ENCODE results near the gene FAM227B. TPM values are rescaled to one million over a fixed set of nuclear protein-coding genes. Genes with fewer than 3 reads are reported as not detected.
"Not testable (repeated sequence)": the region's sequence is repeated elsewhere in the genome, so short reads cannot be mapped to it uniquely, and the experiment has no call there.

The FAM227B gene
- total RNA-seq, 2 experiments from 2014 or later, result 2.7 to 4.4 TPM

- intact Hi-C loops (cut with DNase I, micrococcal nuclease); H3K27ac Mint-ChIP-seq; H3K4me1 Mint-ChIP-seq; H3K36me3 Mint-ChIP-seq (ENCODE audit: low read depth); POLR2A ChIA-PET; H3K27me3 Mint-ChIP-seq; DNase-seq; H3K4me3 Mint-ChIP-seq; ATAC-seq; CTCF ChIA-PET: not testable (repeated sequence)
- H3K9me3 Mint-ChIP-seq (ENCODE audit: low read depth), result peaks cover 33% of the 10 kb centered on the region
Observed at GRCh38 chr15:49550342-49550741, 70.3 kb downstream of the FAM227B start.

DNA sequence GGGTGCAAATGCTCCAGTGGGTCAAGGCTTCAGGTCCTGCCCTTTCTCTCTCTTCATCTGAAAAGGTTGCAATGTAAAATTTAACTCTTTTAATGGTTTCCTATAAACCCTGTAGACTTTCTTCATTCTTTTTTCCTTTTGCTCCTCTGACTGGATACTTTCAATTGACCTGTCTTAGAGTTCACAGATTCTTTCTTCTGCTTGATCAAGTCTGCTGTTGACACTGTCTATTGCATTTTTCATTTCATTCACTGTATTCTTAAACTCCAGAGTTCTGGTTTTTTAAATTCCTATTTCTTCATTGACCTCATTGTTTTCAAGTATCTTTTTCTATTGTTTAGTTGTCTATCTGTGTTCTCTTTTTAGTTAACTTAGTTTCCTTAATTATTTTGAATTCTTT, 82.1 kb downstream of the FAM227B start:
- Mint-ChIP-seq H3K27ac (no peak overlapping the region), H3K4me1 (no peaks in the 10 kb centered on the region), H3K27me3 (no peaks in the 10 kb centered on the region), H3K9me3 (ENCODE audit: low read depth) (peaks cover 26% of the 10 kb centered on the region), H3K4me3 (no peak overlapping the region), H3K36me3 (ENCODE audit: low read depth) (no peaks in the 10 kb centered on the region)
- DNase-seq, result no peak
- intact Hi-C loops (cut with DNase I, micrococcal nuclease), result no loop called here
- POLR2A ChIA-PET, result no interaction called here
- ATAC-seq, result no peak
- CTCF ChIA-PET, result no interaction called here

DNA sequence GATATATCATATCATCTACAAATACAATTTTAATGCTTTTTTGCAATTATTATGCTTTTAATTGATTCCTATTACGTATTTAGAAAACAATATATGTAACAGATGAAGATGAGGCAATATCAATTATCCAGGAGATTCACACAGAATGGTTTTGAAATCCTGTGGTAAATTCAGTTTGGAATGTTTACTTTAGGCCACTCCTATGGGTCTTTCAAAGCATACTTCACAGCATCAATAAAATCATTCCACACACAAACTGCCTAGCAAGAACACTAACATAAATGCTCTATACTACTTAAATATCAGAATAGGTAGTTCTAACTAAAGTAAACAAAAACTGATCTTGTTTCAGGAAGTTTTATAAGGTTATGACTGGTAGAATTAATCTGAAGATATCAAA, 90.5 kb downstream of the FAM227B start:
- H3K9me3 Mint-ChIP-seq (ENCODE audit: low read depth), result peaks cover 13% of the 10 kb centered on the region

GRCh38 chr15:49528289-49528688, 92.3 kb downstream of the FAM227B start:
- POLR2A ChIA-PET, result no interaction called here
- Mint-ChIP-seq H3K27ac (no peak overlapping the region), H3K36me3 (ENCODE audit: low read depth) (peaks cover 2% of the 10 kb centered on the region), H3K4me3 (no peak overlapping the region), H3K27me3 (peaks cover 2% of the 10 kb centered on the region), H3K9me3 (ENCODE audit: low read depth) (peaks cover 6% of the 10 kb centered on the region), H3K4me1 (no peaks in the 10 kb centered on the region)
- ATAC-seq (no peak), DNase-seq (no peak)
- intact Hi-C loops (cut with DNase I, micrococcal nuclease), result no loop called here
- CTCF ChIA-PET, result no interaction called here

More for the DNA sequence above, 90.5 kb downstream of the FAM227B start:
- no peaks in the 10 kb centered on the region for H3K4me1 Mint-ChIP-seq
- POLR2A ChIA-PET, result no interaction called here
- intact Hi-C loops (cut with DNase I, micrococcal nuclease), result no loop called here
- DNase-seq, result no peak
- no peak overlapping the region for H3K27ac Mint-ChIP-seq
- CTCF ChIA-PET, result no interaction called here
- H3K27me3 Mint-ChIP-seq, result peaks cover 2% of the 10 kb centered on the region
- no peak overlapping the region for H3K4me3 Mint-ChIP-seq
- ATAC-seq, result no peak
- H3K36me3 Mint-ChIP-seq (ENCODE audit: low read depth), result no peaks in the 10 kb centered on the region

DNA sequence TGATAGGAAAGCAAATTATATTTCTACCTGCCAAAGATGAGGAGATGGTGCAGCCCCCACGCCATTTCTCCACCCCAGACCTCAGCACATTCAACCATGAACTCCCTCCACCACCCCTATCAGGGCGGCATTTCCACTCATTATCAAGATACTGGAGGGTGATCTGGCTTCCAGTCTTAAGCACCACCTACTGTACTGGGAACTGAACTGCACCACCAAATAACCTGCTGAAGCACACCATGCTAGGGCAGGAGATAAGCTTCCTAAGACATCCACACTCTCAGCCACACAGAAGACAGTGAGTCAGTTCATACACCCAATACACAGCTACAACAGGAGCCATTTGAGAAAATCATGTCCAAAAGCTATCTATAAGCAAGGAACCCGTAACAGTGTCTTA, 98.8 kb downstream of the FAM227B start:
- Mint-ChIP-seq H3K4me1 (no peaks in the 10 kb centered on the region), H3K36me3 (ENCODE audit: low read depth) (peaks cover 2% of the 10 kb centered on the region), H3K27me3 (peaks cover 2% of the 10 kb centered on the region), H3K27ac (no peak overlapping the region), H3K4me3 (no peak overlapping the region), H3K9me3 (ENCODE audit: low read depth) (peaks cover 21% of the 10 kb centered on the region)
- ChIA-PET CTCF (interaction anchor here (0.6 kb wide), 1 partner anchor 719 kb away, joined by 3 read pairs; no protein-coding TSS in a partner anchor), POLR2A (no interaction called here)
- DNase-seq (no peak), ATAC-seq (no peak)
- intact Hi-C loops (cut with DNase I, micrococcal nuclease), result no loop called here

DNA sequence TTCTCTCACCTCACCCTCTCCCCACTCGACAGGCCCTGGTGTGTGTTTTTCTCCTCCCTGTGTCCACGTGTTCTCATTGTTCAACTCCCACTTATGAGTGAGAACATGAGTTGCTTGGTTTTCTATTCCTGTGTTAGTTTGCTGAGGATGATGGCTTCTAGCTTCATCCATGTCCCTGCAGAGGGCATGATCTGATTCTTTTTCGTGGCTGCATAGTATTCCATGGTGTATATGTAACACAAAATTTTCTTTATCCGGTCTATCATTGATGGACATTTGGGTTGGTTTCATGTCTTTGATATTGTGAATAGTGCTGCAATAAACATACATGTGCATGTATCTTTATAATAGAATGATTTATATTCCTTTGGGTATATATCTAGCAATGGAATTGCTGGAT, 107.9 kb downstream of the FAM227B start:
- H3K36me3 Mint-ChIP-seq (ENCODE audit: low read depth), result not testable (repeated sequence)

DNA sequence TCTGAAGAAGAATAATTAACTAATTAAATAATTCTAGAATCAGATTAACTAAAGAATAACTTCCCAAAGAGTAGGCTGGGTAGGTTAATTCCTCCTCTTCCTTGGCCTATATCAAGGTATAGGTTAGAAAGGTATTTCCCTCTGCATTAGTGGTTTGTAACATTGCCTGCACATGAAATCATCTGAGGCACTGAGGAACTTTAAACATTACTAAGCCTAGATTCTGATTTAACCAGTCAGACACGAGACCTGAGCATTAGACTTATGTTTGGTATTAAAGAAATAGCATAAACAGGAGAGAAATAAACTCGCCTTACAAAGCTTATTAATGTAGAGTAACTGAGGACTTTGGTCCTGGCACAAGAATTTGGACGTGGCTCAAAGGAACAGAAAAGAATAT, 113.4 kb downstream of the FAM227B start:
- H3K27me3 Mint-ChIP-seq, result no peaks in the 10 kb centered on the region
- H3K4me1 Mint-ChIP-seq, result no peaks in the 10 kb centered on the region
- ATAC-seq (no peak), DNase-seq (no peak)
- CTCF ChIA-PET, result no interaction called here
- intact Hi-C loops (cut with DNase I, micrococcal nuclease), result no loop called here
- POLR2A ChIA-PET, result no interaction called here
- no peak overlapping the region for H3K4me3 Mint-ChIP-seq
- peaks cover 3% of the 10 kb centered on the region for H3K9me3 Mint-ChIP-seq (ENCODE audit: low read depth)
- H3K36me3 Mint-ChIP-seq (ENCODE audit: low read depth), result no peaks in the 10 kb centered on the region
- no peak overlapping the region for H3K27ac Mint-ChIP-seq

More for the DNA sequence above, 107.9 kb downstream of the FAM227B start:
- H3K4me3 Mint-ChIP-seq; H3K4me1 Mint-ChIP-seq; H3K9me3 Mint-ChIP-seq (ENCODE audit: low read depth); H3K27ac Mint-ChIP-seq; intact Hi-C loops (cut with DNase I, micrococcal nuclease); DNase-seq; CTCF ChIA-PET; H3K27me3 Mint-ChIP-seq; POLR2A ChIA-PET; ATAC-seq: not testable (repeated sequence)

- CTCF ChIA-PET, result no interaction called here
- H3K36me3 Mint-ChIP-seq (ENCODE audit: low read depth), result no peaks in the 10 kb centered on the region
- H3K4me1 Mint-ChIP-seq, result no peaks in the 10 kb centered on the region
- H3K27ac Mint-ChIP-seq, result no peak overlapping the region
- POLR2A ChIA-PET, result no interaction called here
- no peaks in the 10 kb centered on the region for H3K27me3 Mint-ChIP-seq
- peaks cover 3% of the 10 kb centered on the region for H3K9me3 Mint-ChIP-seq (ENCODE audit: low read depth)
- ATAC-seq, result no peak
- intact Hi-C loops (cut with DNase I, micrococcal nuclease), result no loop called here
- H3K4me3 Mint-ChIP-seq, result no peak overlapping the region
- DNase-seq, result no peak
Observed at GRCh38 chr15:49506341-49506740, 114.3 kb downstream of the FAM227B start.

DNA sequence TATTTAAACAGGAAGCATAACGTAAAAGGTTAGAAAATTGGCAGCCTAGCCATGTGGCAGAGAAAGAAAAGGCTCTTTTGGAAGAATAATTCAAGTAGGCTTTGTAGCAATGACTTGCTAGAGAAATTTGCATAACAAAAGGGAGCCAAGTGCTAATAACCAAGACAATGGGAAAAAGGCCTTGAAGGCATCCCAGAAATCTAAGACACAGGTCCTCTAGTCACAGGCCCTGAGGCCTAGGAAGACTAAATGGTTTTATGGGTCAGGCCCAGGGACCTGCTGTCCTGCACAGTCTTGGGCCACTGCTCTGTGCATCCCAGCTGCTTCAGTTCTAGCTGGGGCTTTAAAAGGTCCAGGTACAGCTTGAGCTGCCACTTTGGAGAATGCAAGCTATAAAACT, 119.0 kb downstream of the FAM227B start:
- Mint-ChIP-seq H3K27me3 (no peaks in the 10 kb centered on the region), H3K4me1 (no peaks in the 10 kb centered on the region), H3K36me3 (ENCODE audit: low read depth) (no peaks in the 10 kb centered on the region), H3K4me3 (no peak overlapping the region), H3K9me3 (ENCODE audit: low read depth) (peaks cover 3% of the 10 kb centered on the region), H3K27ac (no peak overlapping the region)
- no peak for DNase-seq
- no peak for ATAC-seq
- CTCF ChIA-PET, result no interaction called here
- intact Hi-C loops (cut with DNase I, micrococcal nuclease), result no loop called here
- POLR2A ChIA-PET, result no interaction called here

DNA sequence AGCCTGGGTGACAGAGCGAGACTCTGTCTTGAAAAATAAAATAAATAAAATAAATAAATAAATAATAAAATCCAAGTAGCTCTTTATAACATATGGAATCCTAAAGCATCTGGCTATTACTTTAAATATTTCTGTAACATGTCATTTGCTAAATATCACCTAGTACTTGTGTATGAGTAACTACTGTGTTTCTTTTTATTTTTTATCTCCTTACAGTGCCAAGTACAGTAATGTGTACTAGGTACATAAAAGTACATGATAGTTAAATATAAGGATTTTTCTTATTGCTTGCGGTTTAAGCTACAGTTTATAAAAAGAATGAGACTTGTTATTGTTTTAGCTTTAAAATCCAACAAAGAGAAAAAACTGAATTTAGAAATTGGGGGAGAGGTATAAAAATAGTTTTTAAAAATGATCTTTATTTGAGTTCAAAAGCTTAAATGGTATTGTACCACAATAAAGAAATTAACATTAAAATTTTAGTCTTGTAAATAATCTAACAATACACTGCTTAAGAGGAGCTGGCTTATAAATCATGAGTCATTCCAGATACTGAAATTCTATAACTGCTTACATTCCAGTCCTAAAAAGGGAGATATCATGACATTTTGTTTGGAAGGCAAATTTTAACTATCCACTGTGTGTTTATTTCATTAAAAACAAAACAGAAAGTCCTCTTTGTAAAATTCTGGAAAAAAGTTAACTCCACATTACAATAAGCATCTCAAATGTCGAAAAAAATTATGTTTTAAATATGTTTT, 124.4 kb downstream of the FAM227B start:
- ChIA-PET CTCF (interaction anchor here (0.7 to 1.5 kb wide), 2 partner anchors 24 to 1797 kb away, joined by 3 read pairs; no protein-coding TSS in a partner anchor), POLR2A (no interaction called here)
- H3K4me3 Mint-ChIP-seq, result no peak overlapping the region
- no peaks in the 10 kb centered on the region for H3K36me3 Mint-ChIP-seq (ENCODE audit: low read depth)
- DNase-seq (no peak), ATAC-seq (no peak)
- intact Hi-C loops (cut with DNase I, micrococcal nuclease), result no loop called here
- H3K27ac Mint-ChIP-seq, result no peak overlapping the region
- H3K4me1 Mint-ChIP-seq, result no peaks in the 10 kb centered on the region
- H3K9me3 Mint-ChIP-seq (ENCODE audit: low read depth), result no peaks in the 10 kb centered on the region
- H3K27me3 Mint-ChIP-seq, result peaks cover 2% of the 10 kb centered on the region

GRCh38 chr15:49494842-49495241, 125.8 kb downstream of the FAM227B start:
- Mint-ChIP-seq H3K27ac (no peak overlapping the region), H3K36me3 (ENCODE audit: low read depth) (no peaks in the 10 kb centered on the region), H3K4me3 (no peak overlapping the region), H3K27me3 (peaks cover 5% of the 10 kb centered on the region), H3K9me3 (ENCODE audit: low read depth) (no peaks in the 10 kb centered on the region), H3K4me1 (no peaks in the 10 kb centered on the region)
- ChIA-PET POLR2A (no interaction called here), CTCF (no interaction called here)
- ATAC-seq, result no peak
- intact Hi-C loops (cut with DNase I, micrococcal nuclease), result no loop called here
- DNase-seq, result no peak

DNA sequence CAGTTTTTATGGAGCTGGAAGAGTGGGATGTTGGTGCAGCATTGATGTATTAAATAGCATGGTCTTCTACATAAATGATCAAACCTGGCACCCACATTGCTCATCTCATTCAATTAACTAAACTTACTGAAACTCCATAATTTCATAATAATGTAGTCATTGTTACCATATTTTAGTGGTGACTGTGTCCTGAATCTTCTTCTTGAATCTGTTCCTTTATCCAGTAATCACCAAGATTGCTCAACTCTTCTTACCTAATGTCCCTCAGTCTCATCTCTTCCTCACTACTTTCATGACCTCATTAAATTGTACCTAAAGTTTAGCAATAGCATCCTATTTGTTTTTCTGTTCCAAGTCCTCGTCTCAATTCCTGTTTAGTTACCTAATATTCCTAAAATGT, 127.8 kb downstream of the FAM227B start:
- intact Hi-C loops (cut with DNase I, micrococcal nuclease), result no loop called here
- Mint-ChIP-seq H3K9me3 (ENCODE audit: low read depth) (no peaks in the 10 kb centered on the region), H3K4me3 (no peak overlapping the region), H3K36me3 (ENCODE audit: low read depth) (no peaks in the 10 kb centered on the region), H3K27ac (no peak overlapping the region), H3K27me3 (peaks cover 5% of the 10 kb centered on the region), H3K4me1 (no peaks in the 10 kb centered on the region)
- ATAC-seq (no peak), DNase-seq (no peak)
- POLR2A ChIA-PET, result no interaction called here
- CTCF ChIA-PET, result no interaction called here
